ENCODE measurements around the gene ANKRD36C.
"Not testable (repeated sequence)": the region's sequence is repeated elsewhere in the genome, so short reads cannot be mapped to it uniquely, and the experiment has no call there.

The ANKRD36C gene

GRCh38 chr2:95991351-95992094, at the start of gene ANKRD36C:
ANKRD36C (minus strand) TSS chr2:95991824; CDS start chr2:95991708, 116 bp downstream.
- DNase-seq (ENCODE audit: low read depth), result peak; percentile 0
- H3K4me3 ChIP-seq (ENCODE audit: low read depth, low read length), result peak within 1 kb of the TSS; percentile 64
- in situ Hi-C loops (cut with HindIII; ENCODE audit: low sequenced_read_pairs), result not testable (repeated sequence)

- DNase-seq (ENCODE audit: low read depth); in situ Hi-C loops (cut with HindIII; ENCODE audit: low sequenced_read_pairs); H3K4me3 ChIP-seq (ENCODE audit: low read depth, low read length): not testable (repeated sequence)
These were observed 43.9 kb upstream of the ANKRD36C start for GRCh38 chr2:96035554-96035953.

GRCh38 chr2:96034792-96035191, 43.2 kb upstream of the ANKRD36C start, which contains the start of gene GPAT2:
GPAT2 (minus strand) TSS chr2:96034916; CDS start chr2:96032359, 2,557 bp downstream.
- H3K4me3 ChIP-seq (ENCODE audit: low read depth, low read length); in situ Hi-C loops (cut with HindIII; ENCODE audit: low sequenced_read_pairs); DNase-seq (ENCODE audit: low read depth): not testable (repeated sequence)

- DNase-seq (ENCODE audit: low read depth); H3K4me3 ChIP-seq (ENCODE audit: low read depth, low read length); in situ Hi-C loops (cut with HindIII; ENCODE audit: low sequenced_read_pairs): not testable (repeated sequence)
These were observed 42.4 kb upstream of the ANKRD36C start for GRCh38 chr2:96033997-96034396.

DNA sequence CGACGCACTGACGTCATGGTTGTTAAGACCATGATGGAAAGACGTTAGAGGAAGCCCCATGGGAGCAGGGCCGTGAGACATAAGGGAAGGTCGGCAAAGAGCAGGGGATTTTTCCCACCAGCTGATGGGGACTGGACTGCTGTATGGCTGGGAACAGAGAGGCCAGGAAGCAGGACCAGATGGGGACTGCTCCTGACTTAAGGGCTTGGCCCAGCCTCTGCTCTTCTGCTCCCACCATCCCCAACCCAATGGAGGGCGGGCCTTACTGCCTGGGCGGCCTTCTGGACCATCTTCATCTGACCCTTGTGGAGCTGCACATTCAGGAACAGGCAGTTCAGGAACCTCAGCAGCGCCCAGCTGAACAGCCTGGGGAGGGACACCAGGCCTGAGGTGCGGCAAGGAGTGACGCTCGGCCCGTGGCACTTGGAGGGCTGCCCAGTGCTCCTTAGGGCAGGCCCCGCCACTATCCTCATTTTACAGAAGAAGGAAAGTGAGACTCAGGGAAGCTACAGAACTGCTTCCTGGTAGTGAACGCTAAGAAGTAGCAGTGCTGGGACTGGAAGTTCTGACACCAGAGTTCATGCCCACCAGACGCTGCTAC, 36.2 kb upstream of the ANKRD36C start:
- H3K4me3 ChIP-seq (ENCODE audit: low read depth, low read length); DNase-seq (ENCODE audit: low read depth); in situ Hi-C loops (cut with HindIII; ENCODE audit: low sequenced_read_pairs): not testable (repeated sequence)

DNA sequence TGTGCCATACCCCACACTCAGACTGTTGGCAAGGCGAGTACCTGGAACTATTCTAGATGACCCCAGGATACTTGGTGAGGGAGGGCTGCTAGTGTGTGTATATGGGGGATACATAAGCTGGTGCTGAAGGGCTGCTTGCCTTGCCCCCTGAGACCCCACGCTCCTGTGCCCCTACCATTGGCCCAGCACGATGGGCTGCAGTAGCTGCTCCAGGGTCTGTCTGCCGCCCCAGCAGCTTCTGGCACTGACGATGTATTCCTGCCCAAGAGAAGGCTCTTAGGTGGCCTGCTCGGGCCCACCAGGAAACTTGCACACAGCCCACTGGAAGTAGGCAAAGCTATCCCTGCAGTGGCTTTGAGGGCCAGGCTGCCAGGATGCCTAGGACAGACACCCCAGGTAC, 34.1 kb upstream of the ANKRD36C start:
- DNase-seq (ENCODE audit: low read depth); in situ Hi-C loops (cut with HindIII; ENCODE audit: low sequenced_read_pairs); H3K4me3 ChIP-seq (ENCODE audit: low read depth, low read length): not testable (repeated sequence)

- no peak for TF ChIP-seq CTCF (IDR thresholded peaks at IDR 0.05; ENCODE audit: low read depth, low read length, missing control alignments)
- no peak overlapping the region for H3K4me3 ChIP-seq (ENCODE audit: low read depth, low read length)
- in situ Hi-C loops (cut with HindIII; ENCODE audit: low sequenced_read_pairs), result no loop called here
- DNase-seq (ENCODE audit: low read depth), result no peak
These were observed 33.5 kb upstream of the ANKRD36C start for GRCh38 chr2:96025194-96025492.

DNA sequence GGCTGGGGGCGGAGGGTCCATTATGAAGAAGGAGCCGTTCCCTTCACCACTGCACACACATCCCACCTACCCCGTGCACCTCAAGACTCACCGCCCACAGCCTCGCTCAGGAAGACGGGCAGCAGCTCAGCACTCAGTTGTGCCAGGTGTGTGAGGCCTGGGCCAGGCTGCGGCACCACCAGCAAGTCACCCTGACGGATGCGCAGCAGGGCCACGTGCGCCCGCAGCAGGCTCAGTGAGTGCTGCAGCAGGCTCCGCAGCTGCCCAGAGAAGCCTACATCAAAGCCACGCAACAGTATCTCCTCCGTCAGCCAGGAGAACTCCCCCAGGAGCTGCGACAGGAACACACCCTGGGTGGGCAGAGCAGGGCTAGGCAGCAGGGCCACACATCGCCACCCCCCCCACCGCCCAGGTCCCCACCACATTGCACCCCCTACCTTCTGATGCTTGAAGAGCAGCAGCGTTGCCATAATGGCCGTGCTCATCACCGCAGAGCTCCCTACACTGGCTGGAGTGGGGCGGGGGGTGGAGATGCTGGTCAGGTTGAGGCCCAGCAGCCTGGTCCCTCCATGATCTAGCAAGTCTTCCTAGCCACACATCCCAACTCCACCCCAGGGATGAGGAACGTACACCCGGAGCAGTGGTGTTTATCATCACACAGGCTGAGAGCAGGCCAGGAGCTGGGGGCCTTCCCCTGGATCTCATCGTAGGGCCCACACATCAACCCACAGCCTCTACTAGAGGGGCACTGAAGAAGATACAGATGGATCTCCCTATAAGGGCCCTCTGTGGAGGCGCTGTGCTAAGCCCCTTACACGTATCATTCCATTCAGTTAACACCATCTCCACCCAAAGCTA, 32.9 kb upstream of the ANKRD36C start:
- no peak overlapping the region for H3K4me3 ChIP-seq (ENCODE audit: low read depth, low read length)
- no peak for DNase-seq (ENCODE audit: low read depth)
- TF ChIP-seq CTCF (IDR thresholded peaks at IDR 0.05; ENCODE audit: low read depth, low read length, missing control alignments), result no peak
- in situ Hi-C loops (cut with HindIII; ENCODE audit: low sequenced_read_pairs), result no loop called here

DNA sequence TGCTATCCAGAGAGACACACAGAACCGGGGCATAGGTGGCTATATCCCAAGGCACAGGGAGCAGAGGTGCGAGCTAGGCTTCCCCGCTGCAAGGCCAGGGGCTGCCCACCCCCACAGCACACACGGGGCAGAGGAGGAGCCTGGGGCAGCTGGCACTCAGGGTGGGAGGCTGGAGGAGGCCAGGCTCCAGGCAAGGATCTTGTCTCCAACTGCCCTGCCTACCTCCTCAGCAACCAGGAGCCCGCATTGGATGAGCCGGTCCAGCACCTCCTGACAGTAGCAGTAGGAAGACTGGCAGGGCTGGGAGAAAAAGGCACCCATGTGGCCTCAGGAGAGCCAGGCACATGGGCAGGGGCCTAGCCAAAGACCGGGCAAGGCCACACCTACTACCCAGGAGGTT, 32.1 kb upstream of the ANKRD36C start:
- H3K4me3 ChIP-seq (ENCODE audit: low read depth, low read length); DNase-seq (ENCODE audit: low read depth); in situ Hi-C loops (cut with HindIII; ENCODE audit: low sequenced_read_pairs): not testable (repeated sequence)

- DNase-seq (ENCODE audit: low read depth), result peak; percentile 54
- peak; percentile 77 for TF ChIP-seq CTCF (IDR thresholded peaks at IDR 0.05; ENCODE audit: low read depth, low read length, missing control alignments)
- H3K4me3 ChIP-seq (ENCODE audit: low read depth, low read length); in situ Hi-C loops (cut with HindIII; ENCODE audit: low sequenced_read_pairs): not testable (repeated sequence)
These were observed 31.2 kb upstream of the ANKRD36C start for GRCh38 chr2:96022701-96023447.

GRCh38 chr2:96022126-96022525, 30.5 kb upstream of the ANKRD36C start:
- H3K4me3 ChIP-seq (ENCODE audit: low read depth, low read length), result not testable (repeated sequence)

DNA sequence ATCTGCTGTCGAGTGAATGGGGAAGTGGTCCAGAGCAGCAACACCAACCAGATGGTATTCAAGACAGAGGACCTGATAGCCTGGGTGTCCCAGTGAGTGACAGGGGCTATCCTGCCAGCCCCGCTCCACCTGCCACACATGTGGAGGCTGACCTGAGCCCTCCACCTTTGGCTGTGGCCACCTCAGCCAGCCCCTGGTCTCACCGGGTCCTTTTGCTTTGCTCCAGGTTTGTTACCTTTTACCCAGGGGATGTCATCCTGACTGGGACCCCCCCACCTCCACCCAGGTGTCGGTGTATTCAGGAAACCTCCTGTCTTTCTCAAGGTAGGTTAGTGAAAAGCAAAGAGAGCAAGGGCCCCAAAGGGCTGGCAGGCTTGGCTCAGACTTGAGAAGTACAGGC, 29.5 kb upstream of the ANKRD36C start:
- DNase-seq (ENCODE audit: low read depth); H3K4me3 ChIP-seq (ENCODE audit: low read depth, low read length); in situ Hi-C loops (cut with HindIII; ENCODE audit: low sequenced_read_pairs): not testable (repeated sequence)

More at GRCh38 chr2:96022126-96022525, 30.5 kb upstream of the ANKRD36C start:
- DNase-seq (ENCODE audit: low read depth); in situ Hi-C loops (cut with HindIII; ENCODE audit: low sequenced_read_pairs): not testable (repeated sequence)
